ENCODE measurements around the gene BTRC.

DNA sequence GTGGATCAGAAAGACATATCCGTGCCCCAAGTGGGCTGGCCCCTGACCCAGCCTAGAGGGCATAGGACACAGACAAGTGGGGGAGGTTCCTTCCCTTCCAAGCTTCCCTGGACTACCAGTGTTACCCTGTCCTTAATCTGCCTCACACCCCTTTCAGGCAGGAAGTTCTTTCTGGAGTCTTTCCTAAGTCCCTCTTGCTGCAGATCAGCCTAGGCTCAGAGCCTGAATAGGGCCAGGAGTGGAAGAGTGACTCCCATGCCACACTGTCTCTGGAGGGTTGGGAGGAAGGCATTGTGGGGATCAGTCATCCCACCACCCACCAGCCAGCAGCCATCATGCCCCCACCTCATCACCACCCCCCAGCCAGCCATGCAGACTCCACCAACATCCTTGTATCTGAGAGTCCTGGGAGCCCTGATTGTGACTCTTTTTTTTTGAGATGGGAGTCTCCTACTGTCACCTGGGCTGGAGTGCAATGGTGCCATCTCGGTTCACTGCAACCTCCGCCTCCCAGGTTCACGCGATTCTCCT is 211.5 kb downstream of the BTRC start:
- TF ChIP-seq, protein P1, sequence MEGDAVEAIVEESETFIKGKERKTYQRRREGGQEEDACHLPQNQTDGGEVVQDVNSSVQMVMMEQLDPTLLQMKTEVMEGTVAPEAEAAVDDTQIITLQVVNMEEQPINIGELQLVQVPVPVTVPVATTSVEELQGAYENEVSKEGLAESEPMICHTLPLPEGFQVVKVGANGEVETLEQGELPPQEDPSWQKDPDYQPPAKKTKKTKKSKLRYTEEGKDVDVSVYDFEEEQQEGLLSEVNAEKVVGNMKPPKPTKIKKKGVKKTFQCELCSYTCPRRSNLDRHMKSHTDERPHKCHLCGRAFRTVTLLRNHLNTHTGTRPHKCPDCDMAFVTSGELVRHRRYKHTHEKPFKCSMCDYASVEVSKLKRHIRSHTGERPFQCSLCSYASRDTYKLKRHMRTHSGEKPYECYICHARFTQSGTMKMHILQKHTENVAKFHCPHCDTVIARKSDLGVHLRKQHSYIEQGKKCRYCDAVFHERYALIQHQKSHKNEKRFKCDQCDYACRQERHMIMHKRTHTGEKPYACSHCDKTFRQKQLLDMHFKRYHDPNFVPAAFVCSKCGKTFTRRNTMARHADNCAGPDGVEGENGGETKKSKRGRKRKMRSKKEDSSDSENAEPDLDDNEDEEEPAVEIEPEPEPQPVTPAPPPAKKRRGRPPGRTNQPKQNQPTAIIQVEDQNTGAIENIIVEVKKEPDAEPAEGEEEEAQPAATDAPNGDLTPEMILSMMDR (IDR thresholded peaks at IDR 0.05; ENCODE audit: extremely low read depth in 1 of 2, insufficient read depth in 1 of 2, low read depth in 1 of 2, low read length in 2 of 2), result no peak
- TF ChIP-seq POLR2AphosphoS5 (IDR thresholded peaks at IDR 0.05; ENCODE audit: insufficient read depth, low read depth, low read length) (no peak), EZH2 (IDR thresholded peaks at IDR 0.05; ENCODE audit: borderline replicate concordance, low read depth, low read length, severe bottlenecking) (no peak), POLR2A (IDR thresholded peaks at IDR 0.05; ENCODE audit: low read depth, low read length) (no peak)
